HepG2 (cell line): ENCODE data around the gene SMIM8. TPM values are rescaled to one million over a fixed set of nuclear protein-coding genes. Genes with fewer than 3 reads are reported as not detected.

Experiments used
- ARNT2 ChIP-seq: sonication (generic); formaldehyde crosslinking; IDR thresholded peaks from 2 replicates; pipeline ENCODE4 v1.8.0; 2022; ENCODE audit warnings: mild to moderate bottlenecking, low read depth, missing genetic modification reagents, moderate library complexity
- FOXA1 ChIP-seq, 2 experiments: fragments of 450-650 bp in 1 of 2; sonication (generic) in 1 of 2; formaldehyde crosslinking in 1 of 2; IDR thresholded peaks; 2 replicates each; pipeline versions ENCODE4 v1.4.0 to v1.6.1; 2016 to 2020; ENCODE audit warnings: missing genetic modification reagents in 1 of 2
- HMG20B ChIP-seq: conservative IDR thresholded peaks from 2 replicates; pipeline ENCODE4 v1.6.1; 2016; ENCODE audit warnings: missing genetic modification reagents, missing compliant biosample characterization
- HOXD1 ChIP-seq: sonication (generic); formaldehyde crosslinking; IDR thresholded peaks from 2 replicates; pipeline ENCODE4 v1.5.0; 2020; ENCODE audit warnings: missing genetic modification reagents
- ISL2 ChIP-seq: sonication (generic); formaldehyde crosslinking; IDR thresholded peaks from 2 replicates; pipeline ENCODE4 v1.5.0; 2020; ENCODE audit warnings: missing genetic modification reagents
- KAT8 ChIP-seq: IDR thresholded peaks from 2 replicates; pipeline ENCODE4 v1.6.1; 2016; ENCODE audit warnings: missing genetic modification reagents, missing compliant biosample characterization
- SOX13 ChIP-seq, 3 experiments: fragments of 450-650 bp in 1 of 3; sonication (generic) in 1 of 3; formaldehyde crosslinking in 1 of 3; IDR thresholded peaks in 2 of 3; conservative IDR thresholded peaks in 1 of 3; 2 replicates each; pipeline versions ENCODE4 v1.5.0 to v1.6.1; 2016 to 2020; ENCODE audit warnings: antibody characterized with exemption in 1 of 3, mild to moderate bottlenecking in 1 of 3, missing compliant biosample characterization in 1 of 3, missing genetic modification reagents in 1 of 3, moderate library complexity in 1 of 3
- ZMYM4 ChIP-seq: sonication (generic); formaldehyde crosslinking; IDR thresholded peaks from 2 replicates; pipeline ENCODE4 v1.8.1; 2023; ENCODE audit warnings: mild to moderate bottlenecking, missing genetic modification reagents
- polyA plus RNA-seq, 8 experiments: library from polyadenylated mRNA; depleted of rRNA in 3 of 8; stranded (reverse) in 7 of 8; unstranded in 1 of 8; fragments of >200 nt; fragmentation: Illumina TruSeq in 4 of 8; extraction: Trizol in 4 of 8; gene quantifications; 2 replicates each; pipeline versions ENCODE4 v1.2.1 to v1.2.3, GENCODE V29; 2011 to 2016; ENCODE audit warnings: low read depth in 4 of 8, missing spikeins in 1 of 8, mixed read lengths in 1 of 8; ENCODE audit not compliant: insufficient read depth in 1 of 8
- total RNA-seq, 5 experiments: library from RNA; depleted of rRNA; stranded (reverse); fragments of >200 nt; fragmentation: Illumina TruSeq; extraction: Trizol; gene quantifications; 2 replicates each; pipeline ENCODE4 v1.2.3, GENCODE V29; 2016; ENCODE audit warnings: low read depth in 1 of 5
- TF ChIP-seq, protein P1 (sequence below): sonication (generic); formaldehyde crosslinking; IDR thresholded peaks from 2 replicates; pipeline ENCODE4 v1.8.0; 2022; ENCODE audit warnings: missing genetic modification reagents, low read depth, mild to moderate bottlenecking, borderline replicate concordance
- TF ChIP-seq, protein P2 (sequence below): IDR thresholded peaks from 2 replicates; pipeline ENCODE4 v1.4.0; 2020; ENCODE audit warnings: mild to moderate bottlenecking, missing genetic modification reagents
- TF ChIP-seq, protein P3 (sequence below): sonication (generic); formaldehyde crosslinking; IDR thresholded peaks from 2 replicates; pipeline ENCODE4 v1.5.0; 2020; ENCODE audit warnings: mild to moderate bottlenecking, missing genetic modification reagents, moderate library complexity
- TF ChIP-seq, protein P4 (sequence below), 2 experiments: fragments of 450-650 bp in 1 of 2; sonication (generic) in 1 of 2; formaldehyde crosslinking in 1 of 2; IDR thresholded peaks; 2 replicates each; pipeline versions ENCODE4 v1.6.1 to v1.8.0; 2016 to 2022; ENCODE audit warnings: antibody characterized with exemption in 1 of 2, mild to moderate bottlenecking in 1 of 2, missing genetic modification reagents in 1 of 2

SMIM8 gene
- total and polyA plus RNA-seq, 2 of the 13 experiments (the other 11 are each of a cell fraction or from before 2014, with no cell fraction given), result 4.8 to 10.0 TPM

DNA sequence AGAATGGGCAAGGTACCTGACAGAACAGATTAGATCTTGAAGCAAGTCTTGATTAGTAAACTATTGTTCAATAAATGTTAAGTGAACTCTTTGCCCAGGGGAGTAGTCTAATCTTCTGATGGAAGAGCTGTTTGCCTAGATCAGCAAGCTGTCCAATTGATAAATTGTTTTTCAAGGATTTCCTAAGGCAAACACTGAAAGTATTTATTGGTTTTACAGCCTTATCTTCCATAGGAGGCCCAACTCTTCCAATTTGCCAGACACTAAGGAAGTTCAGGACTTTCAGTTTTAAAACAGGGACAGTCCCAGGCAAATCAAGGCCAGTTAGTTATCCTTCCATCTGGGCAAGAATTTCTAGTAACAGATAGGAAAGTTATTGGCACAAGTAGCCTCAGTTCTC is 20.4 kb downstream of the SMIM8 start (continued):
- peak; percentile 62; the same call in 1 of the 2 replicates for TF ChIP-seq HOXD1 (CRISPR knock-in tag)
- TF ChIP-seq, protein P1, sequence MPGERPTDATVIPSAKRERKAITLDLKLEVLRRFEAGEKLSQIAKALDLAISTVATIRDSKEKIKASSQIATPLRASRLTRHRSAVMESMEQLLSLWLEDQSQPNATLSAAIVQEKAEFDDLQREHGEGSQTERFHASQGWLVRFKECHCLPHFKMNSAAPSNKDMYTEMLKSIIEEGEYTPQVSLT, result no peak
- TF ChIP-seq, protein P2, sequence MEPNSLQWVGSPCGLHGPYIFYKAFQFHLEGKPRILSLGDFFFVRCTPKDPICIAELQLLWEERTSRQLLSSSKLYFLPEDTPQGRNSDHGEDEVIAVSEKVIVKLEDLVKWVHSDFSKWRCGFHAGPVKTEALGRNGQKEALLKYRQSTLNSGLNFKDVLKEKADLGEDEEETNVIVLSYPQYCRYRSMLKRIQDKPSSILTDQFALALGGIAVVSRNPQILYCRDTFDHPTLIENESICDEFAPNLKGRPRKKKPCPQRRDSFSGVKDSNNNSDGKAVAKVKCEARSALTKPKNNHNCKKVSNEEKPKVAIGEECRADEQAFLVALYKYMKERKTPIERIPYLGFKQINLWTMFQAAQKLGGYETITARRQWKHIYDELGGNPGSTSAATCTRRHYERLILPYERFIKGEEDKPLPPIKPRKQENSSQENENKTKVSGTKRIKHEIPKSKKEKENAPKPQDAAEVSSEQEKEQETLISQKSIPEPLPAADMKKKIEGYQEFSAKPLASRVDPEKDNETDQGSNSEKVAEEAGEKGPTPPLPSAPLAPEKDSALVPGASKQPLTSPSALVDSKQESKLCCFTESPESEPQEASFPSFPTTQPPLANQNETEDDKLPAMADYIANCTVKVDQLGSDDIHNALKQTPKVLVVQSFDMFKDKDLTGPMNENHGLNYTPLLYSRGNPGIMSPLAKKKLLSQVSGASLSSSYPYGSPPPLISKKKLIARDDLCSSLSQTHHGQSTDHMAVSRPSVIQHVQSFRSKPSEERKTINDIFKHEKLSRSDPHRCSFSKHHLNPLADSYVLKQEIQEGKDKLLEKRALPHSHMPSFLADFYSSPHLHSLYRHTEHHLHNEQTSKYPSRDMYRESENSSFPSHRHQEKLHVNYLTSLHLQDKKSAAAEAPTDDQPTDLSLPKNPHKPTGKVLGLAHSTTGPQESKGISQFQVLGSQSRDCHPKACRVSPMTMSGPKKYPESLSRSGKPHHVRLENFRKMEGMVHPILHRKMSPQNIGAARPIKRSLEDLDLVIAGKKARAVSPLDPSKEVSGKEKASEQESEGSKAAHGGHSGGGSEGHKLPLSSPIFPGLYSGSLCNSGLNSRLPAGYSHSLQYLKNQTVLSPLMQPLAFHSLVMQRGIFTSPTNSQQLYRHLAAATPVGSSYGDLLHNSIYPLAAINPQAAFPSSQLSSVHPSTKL (CRISPR knock-in tag), result 0 out of 2 replicates have a peak, but pooled peaks have one; percentile 14
- 0 out of 2 replicates have a peak, but pooled peaks have one; percentile 59 for TF ChIP-seq HMG20B (CRISPR knock-in tag)
- TF ChIP-seq FOXA1 (IDR thresholded peaks at IDR 0.05), result no peak
- peak; percentile 31; the same call in 1 of the 2 replicates for TF ChIP-seq FOXA1 (CRISPR knock-in tag; IDR thresholded peaks at IDR 0.05)
- peak; percentile 35; the same call in 1 of the 2 replicates for TF ChIP-seq ISL2 (CRISPR knock-in tag)
- TF ChIP-seq SOX13 (IDR thresholded peaks at IDR 0.05), result no peak
- peak in 1 of 2 experiments; percentile 49; a peak in 1 of 4 replicates for TF ChIP-seq SOX13 (CRISPR knock-in tag; conservative IDR thresholded peaks at IDR 0.05 in 1 of 2, IDR thresholded peaks at IDR 0.05 in 1 of 2)
- TF ChIP-seq, protein P3, sequence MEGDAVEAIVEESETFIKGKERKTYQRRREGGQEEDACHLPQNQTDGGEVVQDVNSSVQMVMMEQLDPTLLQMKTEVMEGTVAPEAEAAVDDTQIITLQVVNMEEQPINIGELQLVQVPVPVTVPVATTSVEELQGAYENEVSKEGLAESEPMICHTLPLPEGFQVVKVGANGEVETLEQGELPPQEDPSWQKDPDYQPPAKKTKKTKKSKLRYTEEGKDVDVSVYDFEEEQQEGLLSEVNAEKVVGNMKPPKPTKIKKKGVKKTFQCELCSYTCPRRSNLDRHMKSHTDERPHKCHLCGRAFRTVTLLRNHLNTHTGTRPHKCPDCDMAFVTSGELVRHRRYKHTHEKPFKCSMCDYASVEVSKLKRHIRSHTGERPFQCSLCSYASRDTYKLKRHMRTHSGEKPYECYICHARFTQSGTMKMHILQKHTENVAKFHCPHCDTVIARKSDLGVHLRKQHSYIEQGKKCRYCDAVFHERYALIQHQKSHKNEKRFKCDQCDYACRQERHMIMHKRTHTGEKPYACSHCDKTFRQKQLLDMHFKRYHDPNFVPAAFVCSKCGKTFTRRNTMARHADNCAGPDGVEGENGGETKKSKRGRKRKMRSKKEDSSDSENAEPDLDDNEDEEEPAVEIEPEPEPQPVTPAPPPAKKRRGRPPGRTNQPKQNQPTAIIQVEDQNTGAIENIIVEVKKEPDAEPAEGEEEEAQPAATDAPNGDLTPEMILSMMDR (CRISPR knock-in tag), result no peak
- 0 out of 2 replicates have a peak, but pooled peaks have one; percentile 17 for TF ChIP-seq KAT8 (CRISPR knock-in tag)
- TF ChIP-seq ARNT2 (CRISPR knock-in tag), result no peak
- peak; percentile 25; the same call in 1 of the 2 replicates for TF ChIP-seq ZMYM4 (CRISPR knock-in tag)
- TF ChIP-seq, protein P4, sequence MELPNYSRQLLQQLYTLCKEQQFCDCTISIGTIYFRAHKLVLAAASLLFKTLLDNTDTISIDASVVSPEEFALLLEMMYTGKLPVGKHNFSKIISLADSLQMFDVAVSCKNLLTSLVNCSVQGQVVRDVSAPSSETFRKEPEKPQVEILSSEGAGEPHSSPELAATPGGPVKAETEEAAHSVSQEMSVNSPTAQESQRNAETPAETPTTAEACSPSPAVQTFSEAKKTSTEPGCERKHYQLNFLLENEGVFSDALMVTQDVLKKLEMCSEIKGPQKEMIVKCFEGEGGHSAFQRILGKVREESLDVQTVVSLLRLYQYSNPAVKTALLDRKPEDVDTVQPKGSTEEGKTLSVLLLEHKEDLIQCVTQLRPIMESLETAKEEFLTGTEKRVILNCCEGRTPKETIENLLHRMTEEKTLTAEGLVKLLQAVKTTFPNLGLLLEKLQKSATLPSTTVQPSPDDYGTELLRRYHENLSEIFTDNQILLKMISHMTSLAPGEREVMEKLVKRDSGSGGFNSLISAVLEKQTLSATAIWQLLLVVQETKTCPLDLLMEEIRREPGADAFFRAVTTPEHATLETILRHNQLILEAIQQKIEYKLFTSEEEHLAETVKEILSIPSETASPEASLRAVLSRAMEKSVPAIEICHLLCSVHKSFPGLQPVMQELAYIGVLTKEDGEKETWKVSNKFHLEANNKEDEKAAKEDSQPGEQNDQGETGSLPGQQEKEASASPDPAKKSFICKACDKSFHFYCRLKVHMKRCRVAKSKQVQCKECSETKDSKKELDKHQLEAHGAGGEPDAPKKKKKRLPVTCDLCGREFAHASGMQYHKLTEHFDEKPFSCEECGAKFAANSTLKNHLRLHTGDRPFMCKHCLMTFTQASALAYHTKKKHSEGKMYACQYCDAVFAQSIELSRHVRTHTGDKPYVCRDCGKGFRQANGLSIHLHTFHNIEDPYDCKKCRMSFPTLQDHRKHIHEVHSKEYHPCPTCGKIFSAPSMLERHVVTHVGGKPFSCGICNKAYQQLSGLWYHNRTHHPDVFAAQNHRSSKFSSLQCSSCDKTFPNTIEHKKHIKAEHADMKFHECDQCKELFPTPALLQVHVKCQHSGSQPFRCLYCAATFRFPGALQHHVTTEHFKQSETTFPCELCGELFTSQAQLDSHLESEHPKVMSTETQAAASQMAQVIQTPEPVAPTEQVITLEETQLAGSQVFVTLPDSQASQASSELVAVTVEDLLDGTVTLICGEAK (IDR thresholded peaks at IDR 0.05), result no peak
- TF ChIP-seq, protein P4 (CRISPR knock-in tag; IDR thresholded peaks at IDR 0.05), result no peak
